ENCODE measurements around the gene ATXN1.

The ATXN1 gene

DNA sequence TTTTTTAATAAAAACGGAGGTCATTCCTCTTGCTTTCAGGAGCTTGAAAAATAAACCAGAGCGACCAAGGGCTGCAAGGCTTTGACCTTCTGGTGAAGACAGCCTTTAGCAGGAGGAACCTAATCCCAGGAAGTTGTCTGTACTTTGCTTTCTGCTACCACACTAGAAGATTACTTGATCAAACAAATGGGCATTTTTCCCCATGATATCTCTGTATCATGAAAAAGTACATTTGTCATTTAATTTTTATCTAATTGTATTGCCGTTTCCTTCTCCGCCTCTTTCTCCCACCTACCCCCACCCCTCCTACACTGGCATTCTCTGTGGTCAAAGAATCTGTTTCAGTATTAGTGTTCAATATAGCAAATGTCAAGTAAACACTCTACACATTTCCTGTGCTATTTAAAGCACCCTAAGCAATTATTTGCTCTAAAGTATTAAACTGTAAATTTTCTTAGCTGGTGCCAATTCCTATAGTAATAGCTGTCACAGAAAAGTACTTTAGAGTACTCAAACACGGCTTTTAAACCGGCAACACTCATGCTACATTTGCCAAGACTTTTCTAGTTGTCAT is 29.7 kb downstream of the ATXN1 start:
- Histone ChIP-seq H3K9ac (ENCODE audit: low read length) (no peak overlapping the region), H3K9me2 (replicated peaks; ENCODE audit: insufficient read depth, low read length) (no peaks in the 10 kb centered on the region), H3F3A (ENCODE audit: insufficient read depth) (no peaks in the 10 kb centered on the region), H3K36me3 (ENCODE audit: low read length) (no peaks in the 10 kb centered on the region), H3K4me2 (ENCODE audit: low read depth, low read length, poor library complexity, severe bottlenecking) (no peak overlapping the region), H4K20me1 (ENCODE audit: low read depth, low read length) (no peaks in the 10 kb centered on the region), H3K27ac (ENCODE audit: low read depth, low read length) (no peak overlapping the region), H3K27me3 (ENCODE audit: low read length) (no peaks in the 10 kb centered on the region), H3K79me2 (ENCODE audit: insufficient read depth, low read length) (no peaks in the 10 kb centered on the region), H3K4me3 (ENCODE audit: insufficient read depth, low read length, poor library complexity, severe bottlenecking) (no peak overlapping the region), H2AFZ (ENCODE audit: low read depth, low read length, severe bottlenecking) (no peak overlapping the region), H3K9me3 (ENCODE audit: insufficient read depth, low read length) (no peaks in the 10 kb centered on the region)
- TF ChIP-seq EZH2phosphoT487 (conservative IDR thresholded peaks at IDR 0.05; ENCODE audit: low read length), result no peak
- TF ChIP-seq, protein P1, sequence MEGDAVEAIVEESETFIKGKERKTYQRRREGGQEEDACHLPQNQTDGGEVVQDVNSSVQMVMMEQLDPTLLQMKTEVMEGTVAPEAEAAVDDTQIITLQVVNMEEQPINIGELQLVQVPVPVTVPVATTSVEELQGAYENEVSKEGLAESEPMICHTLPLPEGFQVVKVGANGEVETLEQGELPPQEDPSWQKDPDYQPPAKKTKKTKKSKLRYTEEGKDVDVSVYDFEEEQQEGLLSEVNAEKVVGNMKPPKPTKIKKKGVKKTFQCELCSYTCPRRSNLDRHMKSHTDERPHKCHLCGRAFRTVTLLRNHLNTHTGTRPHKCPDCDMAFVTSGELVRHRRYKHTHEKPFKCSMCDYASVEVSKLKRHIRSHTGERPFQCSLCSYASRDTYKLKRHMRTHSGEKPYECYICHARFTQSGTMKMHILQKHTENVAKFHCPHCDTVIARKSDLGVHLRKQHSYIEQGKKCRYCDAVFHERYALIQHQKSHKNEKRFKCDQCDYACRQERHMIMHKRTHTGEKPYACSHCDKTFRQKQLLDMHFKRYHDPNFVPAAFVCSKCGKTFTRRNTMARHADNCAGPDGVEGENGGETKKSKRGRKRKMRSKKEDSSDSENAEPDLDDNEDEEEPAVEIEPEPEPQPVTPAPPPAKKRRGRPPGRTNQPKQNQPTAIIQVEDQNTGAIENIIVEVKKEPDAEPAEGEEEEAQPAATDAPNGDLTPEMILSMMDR (IDR thresholded peaks at IDR 0.05; ENCODE audit: insufficient read depth, low read length, poor library complexity, severe bottlenecking), result no peak

DNA sequence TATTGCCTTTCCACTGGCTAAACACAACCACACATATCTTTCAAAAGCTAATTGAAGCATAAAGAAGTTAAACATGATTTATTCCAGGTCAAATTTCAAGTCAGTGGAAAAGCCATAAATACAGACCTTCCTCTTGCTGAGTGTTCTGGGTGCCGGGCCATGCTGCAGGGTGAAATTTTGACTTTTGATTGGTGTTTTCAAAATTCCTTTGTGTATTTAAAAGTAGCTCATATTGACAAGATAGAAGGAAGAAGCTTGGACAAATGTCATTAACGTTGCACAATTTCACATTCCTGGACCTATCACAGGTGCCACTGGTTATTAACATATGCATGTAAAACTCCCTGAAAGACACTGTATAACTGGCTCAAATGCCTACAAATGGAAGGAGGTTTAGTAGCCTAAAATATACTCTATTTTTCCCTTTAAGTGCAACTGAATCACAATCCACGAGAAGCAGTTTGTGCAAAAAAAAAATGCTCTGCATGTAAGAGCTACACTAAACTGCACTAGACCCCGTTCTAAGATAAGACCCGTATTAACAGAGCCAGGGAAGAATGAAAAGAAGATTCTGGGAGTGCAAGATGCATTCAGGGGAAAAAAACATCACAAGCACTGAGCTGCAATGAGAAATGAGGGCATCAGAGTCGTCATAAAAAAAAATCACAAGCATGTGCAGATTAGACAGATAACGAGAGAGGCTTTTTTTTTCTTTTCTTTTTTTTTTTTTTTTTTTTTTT is 30.4 kb downstream of the ATXN1 start:
- no peaks in the 10 kb centered on the region for H3K9me3 ChIP-seq (ENCODE audit: insufficient read depth, low read length)
- TF ChIP-seq EZH2phosphoT487 (conservative IDR thresholded peaks at IDR 0.05; ENCODE audit: low read length), result no peak
- TF ChIP-seq, protein P1 (IDR thresholded peaks at IDR 0.05; ENCODE audit: insufficient read depth, low read length, poor library complexity, severe bottlenecking), result no peak
- H2AFZ ChIP-seq (ENCODE audit: low read depth, low read length, severe bottlenecking), result no peak overlapping the region
- H4K20me1 ChIP-seq (ENCODE audit: low read depth, low read length), result no peaks in the 10 kb centered on the region
- H3F3A ChIP-seq (ENCODE audit: insufficient read depth), result no peaks in the 10 kb centered on the region
- H3K27me3 ChIP-seq (ENCODE audit: low read length), result no peaks in the 10 kb centered on the region
- H3K4me2 ChIP-seq (ENCODE audit: low read depth, low read length, poor library complexity, severe bottlenecking), result no peak overlapping the region
- no peak overlapping the region for H3K27ac ChIP-seq (ENCODE audit: low read depth, low read length)
- H3K9ac ChIP-seq (ENCODE audit: low read length), result no peak overlapping the region
- H3K79me2 ChIP-seq (ENCODE audit: insufficient read depth, low read length), result no peaks in the 10 kb centered on the region
- no peaks in the 10 kb centered on the region for H3K36me3 ChIP-seq (ENCODE audit: low read length)
- no peaks in the 10 kb centered on the region for H3K9me2 ChIP-seq (replicated peaks; ENCODE audit: insufficient read depth, low read length)
- no peak overlapping the region for H3K4me3 ChIP-seq (ENCODE audit: insufficient read depth, low read length, poor library complexity, severe bottlenecking)

DNA sequence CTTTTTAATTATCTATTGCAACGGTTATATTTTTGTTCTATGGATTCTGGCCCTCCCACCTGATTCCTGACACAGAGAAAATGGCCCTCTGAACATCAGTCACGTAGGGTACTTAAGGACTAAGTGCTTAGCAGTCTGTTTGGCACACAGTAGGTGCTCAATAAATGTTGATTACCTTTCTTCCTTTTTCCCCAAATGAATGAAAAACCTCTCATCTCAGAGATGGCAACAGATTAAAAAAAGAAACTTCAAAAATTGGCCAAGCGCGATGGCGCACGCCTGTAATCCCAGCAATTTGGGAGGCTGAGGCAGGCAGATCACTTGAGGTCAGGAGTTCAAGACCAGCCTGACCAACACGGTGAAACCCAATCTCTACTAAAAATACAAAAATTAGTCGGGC is 31.5 kb downstream of the ATXN1 start:
- Histone ChIP-seq H4K20me1 (ENCODE audit: low read depth, low read length) (no peaks in the 10 kb centered on the region), H2AFZ (ENCODE audit: low read depth, low read length, severe bottlenecking) (no peak overlapping the region), H3K79me2 (ENCODE audit: insufficient read depth, low read length) (no peaks in the 10 kb centered on the region), H3K4me3 (ENCODE audit: insufficient read depth, low read length, poor library complexity, severe bottlenecking) (no peak overlapping the region), H3K4me2 (ENCODE audit: low read depth, low read length, poor library complexity, severe bottlenecking) (no peak overlapping the region), H3K27me3 (ENCODE audit: low read length) (no peaks in the 10 kb centered on the region), H3K9ac (ENCODE audit: low read length) (no peak overlapping the region), H3K27ac (ENCODE audit: low read depth, low read length) (no peak overlapping the region), H3K9me2 (replicated peaks; ENCODE audit: insufficient read depth, low read length) (no peaks in the 10 kb centered on the region), H3F3A (ENCODE audit: insufficient read depth) (no peaks in the 10 kb centered on the region), H3K36me3 (ENCODE audit: low read length) (no peaks in the 10 kb centered on the region), H3K9me3 (ENCODE audit: insufficient read depth, low read length) (no peaks in the 10 kb centered on the region)
- TF ChIP-seq, protein P1 (IDR thresholded peaks at IDR 0.05; ENCODE audit: insufficient read depth, low read length, poor library complexity, severe bottlenecking), result no peak
- no peak for TF ChIP-seq EZH2phosphoT487 (conservative IDR thresholded peaks at IDR 0.05; ENCODE audit: low read length)
